ENCODE measurements around the gene DUSP9. TPM values are rescaled to one million over a fixed set of nuclear protein-coding genes. Genes with fewer than 3 reads are reported as not detected.
"Not testable (repeated sequence)": the region's sequence is repeated elsewhere in the genome, so short reads cannot be mapped to it uniquely, and the experiment has no call there.

DUSP9 gene
- total RNA-seq, 1 donor from 2014 or later: 4.1 TPM

- peak overlapping the region; percentile 51 for H3K4me3 ChIP-seq (ENCODE audit: low read depth, low read length)
- no peak for DNase-seq (ENCODE audit: low read depth)
- H3K27me3 ChIP-seq (ENCODE audit: control insufficient read depth, insufficient read depth, low read length): peaks cover 14% of the 10 kb centered on the region
- no peaks in the 10 kb centered on the region for H3K36me3 ChIP-seq (ENCODE audit: control insufficient read depth, insufficient read depth, low read length)
- no peak for TF ChIP-seq CTCF (IDR thresholded peaks at IDR 0.05; ENCODE audit: insufficient read depth, low read length, poor library complexity, severe bottlenecking)
These were observed 41.1 kb downstream of the DUSP9 start for GRCh38 chrX:153688071-153688470.

- TF ChIP-seq CTCF (IDR thresholded peaks at IDR 0.05; ENCODE audit: insufficient read depth, low read length, poor library complexity, severe bottlenecking): no peak
- no peak for DNase-seq (ENCODE audit: low read depth)
- H3K4me3 ChIP-seq (ENCODE audit: low read depth, low read length): peak overlapping the region; percentile 51
- no peaks in the 10 kb centered on the region for H3K36me3 ChIP-seq (ENCODE audit: control insufficient read depth, insufficient read depth, low read length)
- peaks cover 14% of the 10 kb centered on the region for H3K27me3 ChIP-seq (ENCODE audit: control insufficient read depth, insufficient read depth, low read length)
These were observed 41.5 kb downstream of the DUSP9 start for GRCh38 chrX:153688506-153688905.

- Histone ChIP-seq H3K27me3 (ENCODE audit: control insufficient read depth, insufficient read depth, low read length) (peaks cover 14% of the 10 kb centered on the region), H3K36me3 (ENCODE audit: control insufficient read depth, insufficient read depth, low read length) (no peaks in the 10 kb centered on the region), H3K4me3 (ENCODE audit: low read depth, low read length) (peak overlapping the region; percentile 51)
- no peak for DNase-seq (ENCODE audit: low read depth)
- no peak for TF ChIP-seq CTCF (IDR thresholded peaks at IDR 0.05; ENCODE audit: insufficient read depth, low read length, poor library complexity, severe bottlenecking)
These were observed 42.0 kb downstream of the DUSP9 start for GRCh38 chrX:153688911-153689590.

- TF ChIP-seq CTCF (IDR thresholded peaks at IDR 0.05; ENCODE audit: insufficient read depth, low read length, poor library complexity, severe bottlenecking): peak; percentile 24
- H3K27me3 ChIP-seq (ENCODE audit: control insufficient read depth, insufficient read depth, low read length): peaks cover 10% of the 10 kb centered on the region
- DNase-seq (ENCODE audit: low read depth): no peak
- peak overlapping the region; percentile 51 for H3K4me3 ChIP-seq (ENCODE audit: low read depth, low read length)
- H3K36me3 ChIP-seq (ENCODE audit: control insufficient read depth, insufficient read depth, low read length): no peaks in the 10 kb centered on the region
These were observed 42.9 kb downstream of the DUSP9 start for GRCh38 chrX:153689654-153690465.

- H3K36me3 ChIP-seq (ENCODE audit: control insufficient read depth, insufficient read depth, low read length): no peaks in the 10 kb centered on the region
- H3K4me3 ChIP-seq (ENCODE audit: low read depth, low read length): no peak overlapping the region
- no peak for DNase-seq (ENCODE audit: low read depth)
- peaks cover 4% of the 10 kb centered on the region for H3K27me3 ChIP-seq (ENCODE audit: control insufficient read depth, insufficient read depth, low read length)
- no peak for TF ChIP-seq CTCF (IDR thresholded peaks at IDR 0.05; ENCODE audit: insufficient read depth, low read length, poor library complexity, severe bottlenecking)
These were observed 43.5 kb downstream of the DUSP9 start for GRCh38 chrX:153690466-153690865.

- H3K36me3 ChIP-seq (ENCODE audit: control insufficient read depth, insufficient read depth, low read length); H3K27me3 ChIP-seq (ENCODE audit: control insufficient read depth, insufficient read depth, low read length); H3K4me3 ChIP-seq (ENCODE audit: low read depth, low read length); DNase-seq (ENCODE audit: low read depth): not testable (repeated sequence)
These were observed 44.2 kb downstream of the DUSP9 start for GRCh38 chrX:153691032-153691827.
